C4-2B (cell line): ENCODE data around the gene FTCD.

ENCODE experiments used
- CTCF ChIP-seq: fragments of 450-650 bp; conservative IDR thresholded peaks from 2 replicates; pipeline ENCODE4 v1.5.1; 2017; ENCODE audit warnings: mild to moderate bottlenecking
- ZFX ChIP-seq: fragments of 450-650 bp; IDR thresholded peaks from 2 replicates; pipeline ENCODE4 v1.6.1; 2017

- TF ChIP-seq CTCF, result no peak
- TF ChIP-seq ZFX, result no peak
Measured at GRCh38 chr21:46145159-46145839, 10.1 kb downstream of the FTCD start.
